Lung (tissue), 12 donors: ENCODE measurements around the gene TMEM131. TPM values are rescaled to one million over a fixed set of nuclear protein-coding genes. Genes with fewer than 3 reads are reported as not detected.

ENCODE experiments used
- ATAC-seq: fragments of 200-7000 bp; cut with Tn5 transposase; one replicate; pipeline ENCODE4 v1.9.1; 2020; ENCODE audit warnings: moderate number of reproducible peaks; ENCODE audit not compliant: insufficient read depth, low FRiP score
- DNase-seq, 3 donors: peaks; one replicate each; pipeline ENCODE4 v3.0.0-alpha.2; 2013 to 2017
- H3K27ac ChIP-seq, 2 donors: one replicate each; pipeline ENCODE4 v1.5.1; 2013; ENCODE audit warnings: mild to moderate bottlenecking in 2 of 2, moderate library complexity in 2 of 2, control low read depth in 1 of 2, inconsistent platforms in 1 of 2, low read depth in 1 of 2, low read length in 1 of 2
- H3K27me3 ChIP-seq, 3 donors: one replicate each; pipeline ENCODE4 v1.5.1; 2013; ENCODE audit warnings: low read length in 2 of 3; ENCODE audit not compliant: control insufficient read depth in 3 of 3, insufficient read depth in 3 of 3
- H3K36me3 ChIP-seq, 4 donors: one replicate each; pipeline ENCODE4 v1.5.1; 2013; ENCODE audit warnings: low read length in 4 of 4, mild to moderate bottlenecking in 1 of 4, moderate library complexity in 1 of 4; ENCODE audit not compliant: control insufficient read depth in 4 of 4, insufficient read depth in 4 of 4
- H3K4me1 ChIP-seq, 5 donors: one replicate each; pipeline ENCODE4 v1.5.1; 2013; ENCODE audit warnings: low read length in 5 of 5, mild to moderate bottlenecking in 2 of 5, moderate library complexity in 1 of 5; ENCODE audit not compliant: control insufficient read depth in 5 of 5, insufficient read depth in 5 of 5
- H3K4me3 ChIP-seq: one replicate; pipeline ENCODE4 v1.5.1; 2013; ENCODE audit warnings: mild to moderate bottlenecking, control low read depth, moderate library complexity
- H3K9ac ChIP-seq, 2 donors: one replicate each; pipeline ENCODE4 v1.5.1; 2013; ENCODE audit warnings: low read length in 2 of 2, control low read depth in 1 of 2; ENCODE audit not compliant: insufficient read depth in 1 of 2
- H3K9me3 ChIP-seq, 4 donors: one replicate each; pipeline ENCODE4 v1.5.1; 2013; ENCODE audit warnings: low read length in 3 of 4, mild to moderate bottlenecking in 1 of 4, moderate library complexity in 1 of 4; ENCODE audit not compliant: control insufficient read depth in 4 of 4, insufficient read depth in 3 of 4
- CTCF ChIP-seq: IDR thresholded peaks from 2 replicates; pipeline ENCODE4 v1.5.1; 2012; ENCODE audit warnings: mild to moderate bottlenecking; ENCODE audit errors: control extremely low read depth, extremely low read depth
- WGBS, 2 donors: extraction: QIAGEN DNeasy Blood & Tissue Kit; methylation state at CpG; one replicate each; pipeline ENCODE4 v1.1.7; 2013; 5-methylcytosine and 5-hydroxymethylcytosine counted together
- polyA plus RNA-seq, 2 donors: library from polyadenylated mRNA; stranded (reverse); fragments of 200-250 nt; gene quantifications; one replicate each; pipeline ENCODE4 v1.2.1, GENCODE V29; 2013
- total RNA-seq, 2 donors: library from RNA; depleted of rRNA in 1 of 2; stranded (reverse); fragments of >200 nt in 1 of 2; gene quantifications; one replicate each; pipeline ENCODE4 v1.2.1, GENCODE V29; 2014 to 2021
- donor health status: control.
- donor health status: control.
- donor health status: Bipolar disorder and iron deficiency.
- donor health status: healthy.
- donor health status: DM: yes; HTN: yes; CAD: no.

The TMEM131 gene
- total and polyA plus RNA-seq, 4 donors, result 9.3 to 54.0 (median 23.7) TPM

- peaks cover 0 to 25% (median 6%) of the 10 kb centered on the region in 5 donors for H3K4me1 ChIP-seq
Measured at GRCh38 chr2:97967216-97967592, 28.5 kb downstream of the TMEM131 start.

DNA sequence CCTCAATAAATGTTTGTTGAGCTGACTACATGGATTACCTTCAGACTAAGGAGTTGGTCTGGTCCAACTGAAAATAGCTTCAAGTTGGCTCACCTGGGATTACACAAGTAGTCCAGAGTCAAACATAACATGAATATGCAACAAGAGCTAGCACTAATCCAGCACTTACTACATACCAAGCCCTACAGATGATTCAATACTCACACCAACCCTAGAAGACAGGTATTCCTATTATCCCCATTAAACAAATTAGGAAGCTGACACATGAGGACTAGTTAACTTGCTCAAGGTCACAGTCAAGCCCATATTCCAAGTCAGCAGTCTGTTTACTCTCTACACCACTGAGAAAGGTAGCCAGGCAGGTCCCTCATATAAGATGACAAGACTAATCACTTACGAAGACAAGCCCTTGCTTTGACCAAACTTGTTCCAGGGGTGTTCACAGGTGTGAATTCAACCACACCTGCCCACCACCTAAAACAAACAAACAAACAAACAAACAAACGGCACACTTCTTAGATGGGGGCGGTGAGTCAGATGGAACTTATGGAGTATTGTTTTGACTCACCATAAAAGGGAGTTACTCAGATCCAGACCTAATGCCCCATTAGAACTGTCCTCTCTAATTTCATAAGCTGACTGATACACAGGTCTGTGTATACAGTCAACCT lies 29.1 kb downstream of the TMEM131 start:
- peaks cover 0 to 23% (median 6%) of the 10 kb centered on the region in 5 donors for H3K4me1 ChIP-seq
- H3K9ac ChIP-seq, result no peak overlapping the region
- no peak overlapping the region for H3K4me3 ChIP-seq
- 78 to 87% methylated on average over 3 of the region's 3 CpGs for WGBS, 2 donors
- DNase-seq (no peak), ATAC-seq (no peak)
- no peak for TF ChIP-seq CTCF
- no peaks in the 10 kb centered on the region for H3K9me3 ChIP-seq
- H3K27ac ChIP-seq, result no peak overlapping the region
- no peaks in the 10 kb centered on the region for H3K27me3 ChIP-seq
- no peaks in the 10 kb centered on the region for H3K36me3 ChIP-seq

More at GRCh38 chr2:97967216-97967592, 28.5 kb downstream of the TMEM131 start:
- DNase-seq, result no peak
- H3K9me3 ChIP-seq, result no peaks in the 10 kb centered on the region
- no peaks in the 10 kb centered on the region for H3K36me3 ChIP-seq
- H3K27me3 ChIP-seq, result no peaks in the 10 kb centered on the region
- TF ChIP-seq CTCF, result no peak
- no peak overlapping the region for H3K9ac ChIP-seq
- no peak overlapping the region for H3K27ac ChIP-seq
- H3K4me3 ChIP-seq, result no peak overlapping the region
- no peak for ATAC-seq

DNA sequence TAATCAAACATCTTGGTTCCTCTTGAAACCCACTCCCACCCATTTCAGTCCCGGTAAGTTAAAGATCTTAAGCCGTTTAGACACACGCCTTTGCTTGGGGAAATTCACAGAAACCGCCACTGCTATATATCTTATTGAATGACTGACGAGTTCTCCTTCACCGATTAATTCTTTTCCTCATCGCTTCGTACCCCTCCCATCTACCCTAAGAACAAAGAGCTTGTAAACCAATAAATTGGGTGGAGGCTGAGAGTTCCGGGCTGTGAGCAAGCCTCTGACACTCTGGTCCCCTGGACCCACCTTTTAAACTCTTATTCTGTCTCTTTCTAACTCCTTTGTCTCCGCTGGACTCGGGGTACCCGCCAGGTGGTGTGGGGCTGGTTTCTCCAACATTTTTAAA lies 30.6 kb downstream of the TMEM131 start:
- no peaks in the 10 kb centered on the region for H3K36me3 ChIP-seq
- no peak overlapping the region for H3K9ac ChIP-seq
- H3K4me3 ChIP-seq, result no peak overlapping the region
- H3K4me1 ChIP-seq, result peaks cover 0 to 16% (median 3%) of the 10 kb centered on the region in 5 donors
- no peaks in the 10 kb centered on the region for H3K27me3 ChIP-seq
- H3K9me3 ChIP-seq, result no peaks in the 10 kb centered on the region
- ATAC-seq (no peak), DNase-seq (no peak)
- 94 to 95% methylated on average over 12 of the region's 12 CpGs for WGBS, 2 donors
- TF ChIP-seq CTCF, result no peak
- H3K27ac ChIP-seq, result no peak overlapping the region

DNA sequence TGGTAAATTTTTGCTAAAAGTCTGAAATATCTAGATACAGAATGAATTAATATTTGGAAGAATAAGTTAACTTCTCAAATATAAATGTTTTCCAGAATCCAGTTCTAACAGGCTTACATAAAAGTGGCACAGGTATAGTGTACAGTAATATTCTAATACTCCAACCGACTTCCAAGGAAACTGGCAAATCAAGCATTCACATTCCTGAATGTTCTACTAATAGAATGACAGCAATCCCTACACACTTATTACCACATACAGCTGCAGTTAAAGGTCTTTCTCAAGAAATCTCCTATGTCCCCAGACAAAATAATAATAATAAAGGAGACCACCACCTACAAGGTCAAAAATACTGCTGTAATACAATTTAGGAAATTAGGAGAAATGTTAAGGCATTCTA lies 31.9 kb downstream of the TMEM131 start:
- 40 to 70% methylated on average over 1 of the region's 1 CpG for WGBS, 2 donors
- no peak overlapping the region for H3K9ac ChIP-seq
- H3K27me3 ChIP-seq, result no peaks in the 10 kb centered on the region
- no peak for ATAC-seq
- TF ChIP-seq CTCF, result no peak
- peaks cover 0 to 10% (median 3%) of the 10 kb centered on the region in 5 donors for H3K4me1 ChIP-seq
- no peak overlapping the region for H3K4me3 ChIP-seq
- H3K36me3 ChIP-seq, result no peaks in the 10 kb centered on the region
- H3K9me3 ChIP-seq, result no peaks in the 10 kb centered on the region
- DNase-seq, result no peak
- no peak overlapping the region for H3K27ac ChIP-seq
